ENCODE results near the gene CARNS1.

Gene CARNS1

GRCh38 chr11:67408437-67409200 is 6.9 kb upstream of the CARNS1 start:
- Histone ChIP-seq H3K4me1 (ENCODE audit: control insufficient read depth, low read depth, low read length) (peaks cover 3% of the 10 kb centered on the region), H3K4me3 (ENCODE audit: low read length) (no peak overlapping the region), H3K27me3 (ENCODE audit: control insufficient read depth, insufficient read depth, low read length) (peaks cover 6% of the 10 kb centered on the region), H3K36me3 (ENCODE audit: control insufficient read depth, low read depth, low read length) (no peaks in the 10 kb centered on the region), H3K9ac (ENCODE audit: low read length) (no peak overlapping the region), H3K9me3 (ENCODE audit: control insufficient read depth, low read depth, low read length) (no peaks in the 10 kb centered on the region), H3K27ac (ENCODE audit: low read length) (no peak overlapping the region)

DNA sequence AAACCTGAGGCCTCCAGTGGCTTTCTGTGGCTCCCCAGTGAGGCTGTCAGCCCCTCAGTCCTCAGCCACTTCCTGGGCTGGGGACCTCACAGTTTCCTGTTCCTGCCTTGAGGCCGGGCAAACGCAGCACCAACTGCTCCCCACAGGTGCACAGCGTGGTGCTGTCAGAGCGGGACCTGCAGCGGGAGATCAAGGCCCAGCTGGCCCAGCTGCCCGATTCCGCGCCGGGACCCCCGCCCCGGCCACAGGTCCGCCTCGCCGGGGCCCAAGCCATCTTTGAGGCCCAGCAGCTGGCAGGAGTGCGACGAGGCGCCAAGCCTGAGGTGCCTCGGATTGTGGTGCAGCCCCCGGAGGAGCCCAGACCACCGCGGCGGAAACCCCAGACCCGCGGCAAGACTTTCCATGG is 6.2 kb upstream of the CARNS1 start:
- no peaks in the 10 kb centered on the region for H3K36me3 ChIP-seq (ENCODE audit: control insufficient read depth, low read depth, low read length)
- no peak overlapping the region for H3K9ac ChIP-seq (ENCODE audit: low read length)
- no peaks in the 10 kb centered on the region for H3K9me3 ChIP-seq (ENCODE audit: control insufficient read depth, low read depth, low read length)
- peaks cover 3% of the 10 kb centered on the region for H3K4me1 ChIP-seq (ENCODE audit: control insufficient read depth, low read depth, low read length)
- H3K27ac ChIP-seq (ENCODE audit: low read length), result no peak overlapping the region
- H3K4me3 ChIP-seq (ENCODE audit: low read length), result no peak overlapping the region
- peaks cover 6% of the 10 kb centered on the region for H3K27me3 ChIP-seq (ENCODE audit: control insufficient read depth, insufficient read depth, low read length)

- no peaks in the 10 kb centered on the region for H3K9me3 ChIP-seq (ENCODE audit: control insufficient read depth, low read depth, low read length)
- no peak overlapping the region for H3K9ac ChIP-seq (ENCODE audit: low read length)
- no peak overlapping the region for H3K4me3 ChIP-seq (ENCODE audit: low read length)
- no peak overlapping the region for H3K27ac ChIP-seq (ENCODE audit: low read length)
- peaks cover 3% of the 10 kb centered on the region for H3K4me1 ChIP-seq (ENCODE audit: control insufficient read depth, low read depth, low read length)
- H3K36me3 ChIP-seq (ENCODE audit: control insufficient read depth, low read depth, low read length), result no peaks in the 10 kb centered on the region
- H3K27me3 ChIP-seq (ENCODE audit: control insufficient read depth, insufficient read depth, low read length), result peaks cover 9% of the 10 kb centered on the region
Observed at GRCh38 chr11:67409781-67410368, 5.6 kb upstream of the CARNS1 start.

DNA sequence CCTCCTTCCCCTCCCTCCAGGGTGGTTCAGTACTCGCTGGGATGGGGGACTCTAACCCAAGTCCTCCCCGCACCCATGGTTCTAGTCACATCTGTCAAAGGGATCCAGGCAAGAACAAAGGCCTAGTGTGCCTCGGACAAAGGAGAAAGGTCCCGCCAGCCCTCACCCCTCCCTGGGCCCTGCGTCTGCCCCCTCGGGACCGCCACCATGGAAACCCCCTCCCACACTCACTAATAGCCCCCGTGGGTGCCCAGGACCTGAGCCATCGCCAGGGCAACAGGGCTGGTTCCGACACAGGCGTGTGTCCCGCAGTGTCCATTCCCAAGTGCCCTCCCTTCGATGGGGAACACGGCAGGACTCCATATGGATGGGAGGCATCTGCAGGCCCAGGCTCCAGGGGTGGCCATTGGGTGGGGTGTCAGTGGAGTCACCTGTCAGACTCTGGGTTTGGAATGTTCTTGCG is 5.1 kb upstream of the CARNS1 start:
- Histone ChIP-seq H3K4me1 (ENCODE audit: control insufficient read depth, low read depth, low read length) (peaks cover 3% of the 10 kb centered on the region), H3K9me3 (ENCODE audit: control insufficient read depth, low read depth, low read length) (no peaks in the 10 kb centered on the region), H3K9ac (ENCODE audit: low read length) (no peak overlapping the region), H3K36me3 (ENCODE audit: control insufficient read depth, low read depth, low read length) (no peaks in the 10 kb centered on the region), H3K27me3 (ENCODE audit: control insufficient read depth, insufficient read depth, low read length) (peaks cover 13% of the 10 kb centered on the region), H3K4me3 (ENCODE audit: low read length) (no peak overlapping the region), H3K27ac (ENCODE audit: low read length) (no peak overlapping the region)

DNA sequence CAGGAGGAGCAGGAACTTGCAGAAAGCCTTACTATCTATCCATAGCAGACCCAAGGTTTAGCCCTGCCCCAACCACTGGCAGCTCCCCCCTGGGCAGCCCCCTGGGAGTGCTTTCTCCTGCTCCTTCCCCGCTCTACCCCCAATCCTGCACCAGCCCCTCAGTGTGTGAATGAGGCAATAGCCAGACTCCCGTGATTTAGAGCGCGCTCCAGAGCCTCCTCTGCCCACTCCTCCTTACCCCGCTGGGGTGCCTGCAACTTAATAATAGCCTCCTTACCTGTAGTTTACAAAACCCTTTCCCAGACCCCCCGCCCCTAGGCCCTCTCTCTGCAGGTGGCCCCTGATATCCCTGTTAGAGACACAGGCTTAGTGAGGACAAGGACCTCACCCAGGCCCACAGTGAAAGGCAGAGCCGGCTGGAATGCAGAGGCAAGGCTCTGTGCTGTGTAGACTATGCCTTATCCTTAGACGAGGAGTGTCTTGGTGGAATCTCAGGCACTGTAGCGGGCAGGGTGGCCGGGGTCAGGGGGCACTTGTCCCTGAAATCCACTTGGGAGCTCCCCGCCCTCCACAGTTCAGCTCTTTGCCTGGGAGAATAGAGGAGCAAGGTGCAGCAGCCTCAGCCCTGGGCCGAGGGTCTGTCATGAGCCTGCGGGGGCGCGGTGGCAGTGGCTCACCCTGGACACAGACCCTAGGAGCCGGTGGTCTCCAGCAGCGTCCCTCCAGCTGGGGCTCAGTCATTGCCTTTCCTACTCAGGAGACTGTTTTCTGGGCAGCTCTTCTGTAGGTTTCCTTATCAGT is 4.3 kb upstream of the CARNS1 start:
- H3K9ac ChIP-seq (ENCODE audit: low read length), result no peak overlapping the region
- peaks cover 3% of the 10 kb centered on the region for H3K4me1 ChIP-seq (ENCODE audit: control insufficient read depth, low read depth, low read length)

GRCh38 chr11:67411785-67412152 is 3.7 kb upstream of the CARNS1 start:
- Histone ChIP-seq H3K36me3 (ENCODE audit: control insufficient read depth, low read depth, low read length) (no peaks in the 10 kb centered on the region), H3K4me3 (ENCODE audit: low read length) (no peak overlapping the region), H3K9me3 (ENCODE audit: control insufficient read depth, low read depth, low read length) (no peaks in the 10 kb centered on the region), H3K27ac (ENCODE audit: low read length) (no peak overlapping the region), H3K9ac (ENCODE audit: low read length) (no peak overlapping the region), H3K27me3 (ENCODE audit: control insufficient read depth, insufficient read depth, low read length) (peaks cover 16% of the 10 kb centered on the region), H3K4me1 (ENCODE audit: control insufficient read depth, low read depth, low read length) (peaks cover 3% of the 10 kb centered on the region)

More for the DNA sequence above, 4.3 kb upstream of the CARNS1 start:
- H3K9me3 ChIP-seq (ENCODE audit: control insufficient read depth, low read depth, low read length), result no peaks in the 10 kb centered on the region
- no peak overlapping the region for H3K27ac ChIP-seq (ENCODE audit: low read length)
- peaks cover 16% of the 10 kb centered on the region for H3K27me3 ChIP-seq (ENCODE audit: control insufficient read depth, insufficient read depth, low read length)
- no peak overlapping the region for H3K4me3 ChIP-seq (ENCODE audit: low read length)
- no peaks in the 10 kb centered on the region for H3K36me3 ChIP-seq (ENCODE audit: control insufficient read depth, low read depth, low read length)

- Histone ChIP-seq H3K4me1 (ENCODE audit: control insufficient read depth, low read depth, low read length) (peaks cover 3% of the 10 kb centered on the region), H3K4me3 (ENCODE audit: low read length) (no peak overlapping the region), H3K27ac (ENCODE audit: low read length) (no peak overlapping the region), H3K9ac (ENCODE audit: low read length) (no peak overlapping the region), H3K27me3 (ENCODE audit: control insufficient read depth, insufficient read depth, low read length) (peaks cover 16% of the 10 kb centered on the region), H3K9me3 (ENCODE audit: control insufficient read depth, low read depth, low read length) (no peaks in the 10 kb centered on the region), H3K36me3 (ENCODE audit: control insufficient read depth, low read depth, low read length) (no peaks in the 10 kb centered on the region)
Observed at GRCh38 chr11:67412495-67413179, 2.8 kb upstream of the CARNS1 start.

GRCh38 chr11:67413266-67413849 is 2.1 kb upstream of the CARNS1 start:
- Histone ChIP-seq H3K36me3 (ENCODE audit: control insufficient read depth, low read depth, low read length) (no peaks in the 10 kb centered on the region), H3K4me1 (ENCODE audit: control insufficient read depth, low read depth, low read length) (peaks cover 3% of the 10 kb centered on the region), H3K9me3 (ENCODE audit: control insufficient read depth, low read depth, low read length) (no peaks in the 10 kb centered on the region)

GRCh38 chr11:67416416-67417335 is 1.2 kb downstream of the CARNS1 start:
- Histone ChIP-seq H3K4me1 (ENCODE audit: control insufficient read depth, low read depth, low read length) (no peaks in the 10 kb centered on the region), H3K4me3 (ENCODE audit: low read length) (no peak overlapping the region), H3K27ac (ENCODE audit: low read length) (no peak overlapping the region), H3K27me3 (ENCODE audit: control insufficient read depth, insufficient read depth, low read length) (peaks cover 25% of the 10 kb centered on the region), H3K9ac (ENCODE audit: low read length) (no peak overlapping the region), H3K9me3 (ENCODE audit: control insufficient read depth, low read depth, low read length) (no peaks in the 10 kb centered on the region), H3K36me3 (ENCODE audit: control insufficient read depth, low read depth, low read length) (no peaks in the 10 kb centered on the region)

More at GRCh38 chr11:67413266-67413849, 2.1 kb upstream of the CARNS1 start:
- Histone ChIP-seq H3K27me3 (ENCODE audit: control insufficient read depth, insufficient read depth, low read length) (peaks cover 16% of the 10 kb centered on the region), H3K27ac (ENCODE audit: low read length) (no peak overlapping the region), H3K9ac (ENCODE audit: low read length) (no peak overlapping the region), H3K4me3 (ENCODE audit: low read length) (no peak overlapping the region)

- H3K9me3 ChIP-seq (ENCODE audit: control insufficient read depth, low read depth, low read length), result no peaks in the 10 kb centered on the region
- H3K4me3 ChIP-seq (ENCODE audit: low read length), result no peak overlapping the region
- no peak overlapping the region for H3K27ac ChIP-seq (ENCODE audit: low read length)
- no peaks in the 10 kb centered on the region for H3K4me1 ChIP-seq (ENCODE audit: control insufficient read depth, low read depth, low read length)
- H3K36me3 ChIP-seq (ENCODE audit: control insufficient read depth, low read depth, low read length), result no peaks in the 10 kb centered on the region
- H3K9ac ChIP-seq (ENCODE audit: low read length), result no peak overlapping the region
- H3K27me3 ChIP-seq (ENCODE audit: control insufficient read depth, insufficient read depth, low read length), result peaks cover 20% of the 10 kb centered on the region
Observed at GRCh38 chr11:67417425-67417824, 1.9 kb downstream of the CARNS1 start.

Measured in iPS-18a (cell line).